ENCODE data around the gene DDO. TPM values are rescaled to one million over a fixed set of nuclear protein-coding genes. Genes with fewer than 3 reads are reported as not detected.

DDO gene
- total RNA-seq, 4 donors from 2014 or later = 2.5 to 5.0 (median 2.6) TPM

GRCh38 chr6:110412360-110412759, 3.0 kb downstream of the DDO start:
- Histone ChIP-seq H3K27me3 (no peaks in the 10 kb centered on the region), H3K4me1 (peaks cover 0 to 16% of the 10 kb centered on the region in 2 donors), H3K36me3 (no peaks in the 10 kb centered on the region), H3K4me3 (replicated peaks in 1 of 3) (no peak overlapping the region), H3K27ac (no peak overlapping the region), H3K9me3 (no peaks in the 10 kb centered on the region)
- DNase-seq = no peak
- intact Hi-C loops (cut with DNase I) = no loop called here
- TF ChIP-seq POLR2A (IDR thresholded peaks at IDR 0.05) (no peak), CTCF (IDR thresholded peaks at IDR 0.05) (no peak)
- WGBS, 2 donors = 86 to 88% methylated on average over 6 to 8 of the region's 8 CpGs

- H3K9me3 ChIP-seq = no peaks in the 10 kb centered on the region
- H3K4me1 ChIP-seq = peaks cover 0 to 10% of the 10 kb centered on the region in 2 donors
- no peak overlapping the region for H3K4me3 ChIP-seq (replicated peaks in 1 of 3)
- H3K27ac ChIP-seq = no peak overlapping the region
- H3K36me3 ChIP-seq = no peaks in the 10 kb centered on the region
- intact Hi-C loops (cut with DNase I) = no loop called here
- H3K27me3 ChIP-seq = no peaks in the 10 kb centered on the region
- DNase-seq = no peak
- WGBS, 2 donors = 73 to 87% methylated on average over 4 of the region's 4 CpGs
- TF ChIP-seq CTCF (IDR thresholded peaks at IDR 0.05) (no peak), POLR2A (IDR thresholded peaks at IDR 0.05) (no peak)
Observed at GRCh38 chr6:110410511-110410910, 4.9 kb downstream of the DDO start.

GRCh38 chr6:110409794-110410193, 5.6 kb downstream of the DDO start:
- intact Hi-C loops (cut with DNase I) = no loop called here
- TF ChIP-seq POLR2A (IDR thresholded peaks at IDR 0.05) = no peak
- no peak for TF ChIP-seq CTCF (IDR thresholded peaks at IDR 0.05)
- Histone ChIP-seq H3K9me3 (no peaks in the 10 kb centered on the region), H3K4me1 (peaks cover 0 to 6% of the 10 kb centered on the region in 2 donors), H3K4me3 (replicated peaks in 1 of 3) (no peak overlapping the region), H3K36me3 (no peaks in the 10 kb centered on the region), H3K27ac (no peak overlapping the region), H3K27me3 (no peaks in the 10 kb centered on the region)
- no peak for DNase-seq

- H3K27ac ChIP-seq = no peak overlapping the region
- WGBS, 2 donors = 56 to 58% methylated on average over 4 to 6 of the region's 6 CpGs
- no peak for TF ChIP-seq POLR2A (IDR thresholded peaks at IDR 0.05)
- no peak for TF ChIP-seq CTCF (IDR thresholded peaks at IDR 0.05)
- DNase-seq = no peak
- H3K4me3 ChIP-seq (replicated peaks in 1 of 3) = no peak overlapping the region
- H3K27me3 ChIP-seq = no peaks in the 10 kb centered on the region
- intact Hi-C loops (cut with DNase I) = no loop called here
- no peaks in the 10 kb centered on the region for H3K36me3 ChIP-seq
- H3K9me3 ChIP-seq = no peaks in the 10 kb centered on the region
- no peaks in the 10 kb centered on the region for H3K4me1 ChIP-seq
Observed at GRCh38 chr6:110408901-110409300, 6.5 kb downstream of the DDO start.

- intact Hi-C loops (cut with DNase I) = no loop called here
- no peaks in the 10 kb centered on the region for H3K27me3 ChIP-seq
- no peak overlapping the region for H3K4me3 ChIP-seq (replicated peaks in 1 of 3)
- WGBS, 2 donors = 79 to 89% methylated on average over 8 of the region's 8 CpGs
- DNase-seq = no peak
- H3K4me1 ChIP-seq = no peaks in the 10 kb centered on the region
- TF ChIP-seq CTCF (IDR thresholded peaks at IDR 0.05) (no peak), POLR2A (IDR thresholded peaks at IDR 0.05) (no peak)
- no peak overlapping the region for H3K27ac ChIP-seq
- H3K36me3 ChIP-seq = no peaks in the 10 kb centered on the region
- no peaks in the 10 kb centered on the region for H3K9me3 ChIP-seq
Observed at GRCh38 chr6:110404607-110405006, 10.8 kb downstream of the DDO start.

Data from thyroid gland (tissue), 4 donors.